ENCODE data around the gene GRIN3B. TPM values are rescaled to one million over a fixed set of nuclear protein-coding genes. Genes with fewer than 3 reads are reported as not detected.

GRIN3B gene
- total and polyA plus RNA-seq, 2 of the 8 experiments (the other 6 are each of a cell fraction or from before 2014, with no cell fraction given) = 0.45 to 1.0 TPM

GRCh38 chr19:988510-988909, 11.7 kb upstream of the GRIN3B start:
- Histone ChIP-seq H2BK15ac (ENCODE audit: low read length) (no peak overlapping the region), H3K4me2 (ENCODE audit: insufficient read depth in 1 of 2, low read depth in 2 of 2, low read length in 2 of 2) (no peak overlapping the region), H3K23me2 (ENCODE audit: low read depth, low read length) (peaks cover 4% of the 10 kb centered on the region; the same call in 1 of the 2 replicates), H3K23ac (ENCODE audit: insufficient read length) (no peak overlapping the region), H3K79me2 (ENCODE audit: control insufficient read depth in 1 of 2, insufficient read depth in 2 of 2, low read length in 2 of 2) (peaks cover 0 to 17% of the 10 kb centered on the region in 2 experiments; a peak in 2 of 4 replicates), H2BK120ac (replicated peaks; ENCODE audit: low read depth, low read length) (no peak overlapping the region), H2BK5ac (ENCODE audit: low read depth, low read length) (no peak overlapping the region), H3K9me3 (ENCODE audit: insufficient read depth in 2 of 2, low read depth in 1 of 2, low read length in 1 of 2) (no peaks in the 10 kb centered on the region), H4K20me1 (replicated peaks in 1 of 2; ENCODE audit: control insufficient read depth in 1 of 2, insufficient read depth in 2 of 2, low read length in 2 of 2) (peaks cover 6 to 16% of the 10 kb centered on the region in 2 experiments), H4K5ac (ENCODE audit: insufficient read length, low read depth, low read length) (no peak overlapping the region), H3K36me3 (ENCODE audit: control insufficient read depth in 2 of 4, insufficient read depth in 4 of 4, low read length in 3 of 4) (peaks cover 7 to 33% (median 22%) of the 10 kb centered on the region in 4 experiments; a peak in 6 of 8 replicates), H2BK20ac (ENCODE audit: low read length) (no peak overlapping the region), H3K4me3 (ENCODE audit: extremely low read depth in 1 of 4, insufficient read depth in 2 of 4, low read depth in 3 of 4, low read length in 4 of 4) (no peak overlapping the region), H2AK5ac (ENCODE audit: low read depth, low read length) (no peak overlapping the region), H3K79me1 (ENCODE audit: low read depth, low read length) (peaks cover 5% of the 10 kb centered on the region), H3K56ac (replicated peaks; ENCODE audit: insufficient read length, low read depth, low read length) (no peak overlapping the region), H3K27me3 (replicated peaks in 1 of 4; ENCODE audit: control insufficient read depth in 3 of 4, extremely low read depth in 1 of 4, insufficient read depth in 3 of 4, low read length in 3 of 4) (no peaks in the 10 kb centered on the region), H3K14ac (ENCODE audit: insufficient read length) (no peak overlapping the region), H2BK12ac (ENCODE audit: low read depth, low read length) (no peak overlapping the region), H4K8ac (ENCODE audit: extremely low read depth, insufficient read depth, low read length) (peak overlapping the region; percentile 66; the same call in 1 of the 2 replicates), H4K91ac (replicated peaks; ENCODE audit: insufficient read length, low read length) (no peak overlapping the region), H3K4ac (replicated peaks; ENCODE audit: insufficient read length, low read depth, low read length) (no peak overlapping the region), H3K9ac (replicated peaks in 1 of 4; ENCODE audit: extremely low read depth in 1 of 4, low read depth in 3 of 4, low read length in 3 of 4) (no peak overlapping the region), H3K18ac (ENCODE audit: extremely low read depth, low read length) (no peak overlapping the region), H2AFZ (ENCODE audit: low read length) (no peak overlapping the region), H3K4me1 (replicated peaks in 1 of 4; ENCODE audit: control insufficient read depth in 3 of 4, insufficient read depth in 4 of 4, low read length in 3 of 4) (peaks cover 0 to 4% (median under 1%) of the 10 kb centered on the region in 4 experiments; a peak in 4 of 7 replicates), H3K27ac (ENCODE audit: low read depth, low read length) (no peak overlapping the region)
- DNase-seq (ENCODE audit: low read depth in 1 of 2, low spot score in 2 of 2) (no peak), FAIRE-seq (no peak)
- WGBS, 2 experiments (ENCODE audit: extremely low coverage in 1 of 2, insufficient coverage in 1 of 2, insufficient read length in 1 of 2, insufficient replicate concordance in 2 of 2, low coverage in 1 of 2, low lambda C conversion rate in 2 of 2, missing lambda C conversion rate in 1 of 2) = 88% methylated on average over 13 of the region's 15 CpGs; no CpG with 5 or more reads in 1 of the 2 experiments
- ChIA-PET POLR2A (ENCODE audit: partially characterized antibody) (interaction anchor here (0.7 to 1.7 kb wide), 6 partner anchors 20 to 182 kb away, joined by 3 to 5 read pairs (median 4); partner anchors contain the start of genes ARHGAP45, RNU6-2 and TMEM259), CTCF (ENCODE audit: partially characterized antibody) (interaction anchor here (0.9 to 1.6 kb wide), 6 partner anchors 12 to 252 kb away, joined by 3 to 7 read pairs (median 4); no protein-coding TSS in a partner anchor)
- TF ChIP-seq GTF2F1 (IDR thresholded peaks at IDR 0.05; ENCODE audit: borderline replicate concordance, low read depth, low read length) (no peak), CHD1 (IDR thresholded peaks at IDR 0.05; ENCODE audit: low read depth, low read length) (no peak), POLR2A (IDR thresholded peaks at IDR 0.05; ENCODE audit: control extremely low read depth in 1 of 2, low read depth in 2 of 2, low read length in 2 of 2) (no peak), SP4 (IDR thresholded peaks at IDR 0.05; ENCODE audit: low read length) (no peak), PHF8 (conservative IDR thresholded peaks at IDR 0.05; ENCODE audit: low read depth, low read length) (no peak), KDM5A (IDR thresholded peaks at IDR 0.05; ENCODE audit: low read length) (no peak), SIN3A (conservative IDR thresholded peaks at IDR 0.05 in 1 of 2, IDR thresholded peaks at IDR 0.05 in 1 of 2; ENCODE audit: low read depth in 1 of 2, low read length in 2 of 2) (no peak)

Data from H1 (cell line).